HEK293 (cell line): ENCODE data around the gene TIMP2.
A peak's percentile ranks its signal among the peaks of the same experiment; 100 is the strongest.

Experiments used
- CTCF ChIA-PET: fragments of 350-600 bp; formaldehyde crosslinking; extraction: SDS; loops from one replicate; lab custom pipeline; 2021; ENCODE audit warnings: antibody characterized with exemption; lab: Yijun Ruan, JAX
- POLR2A ChIA-PET: fragments of 300-600 bp; formaldehyde crosslinking; extraction: SDS; loops from one replicate; lab custom pipeline; 2020; ENCODE audit warnings: antibody characterized with exemption, inconsistent platforms; lab: Yijun Ruan, JAX
- H3K27ac ChIP-seq: fragments of 200-500 bp; sonication (Bioruptor generic); 2 replicates; pipeline ENCODE4 v1.5.1; 2014; ENCODE audit warnings: low read depth, low read length, control low read depth, inconsistent platforms; ENCODE audit errors: extremely low read depth
- H3K36me3 ChIP-seq, 2 experiments: fragments of 200-500 bp in 1 of 2; sonication (Bioruptor generic) in 1 of 2; 1 replicate in 1 of 2; 2 replicates in 1 of 2; pipeline ENCODE4 v1.5.1; 2014 to 2017; ENCODE audit warnings: inconsistent platforms in 2 of 2, low read length in 2 of 2; ENCODE audit not compliant: control insufficient read depth in 2 of 2, insufficient read depth in 1 of 2
- H3K4me1 ChIP-seq: fragments of 200-500 bp; sonication (Bioruptor generic); 2 replicates; pipeline ENCODE4 v1.5.1; 2014; ENCODE audit warnings: mild to moderate bottlenecking, low read length, inconsistent platforms; ENCODE audit not compliant: control insufficient read depth, insufficient read depth
- H3K4me3 ChIP-seq: 2 replicates; pipeline ENCODE4 v1.5.1; 2011; ENCODE audit warnings: low read depth, mild to moderate bottlenecking, control low read depth, low read length, moderate library complexity
- H3K9me3 ChIP-seq: fragments of 200-500 bp; sonication (Bioruptor generic); 2 replicates; pipeline ENCODE4 v1.5.1; 2014; ENCODE audit warnings: low read depth, low read length, inconsistent platforms; ENCODE audit not compliant: control insufficient read depth, insufficient read depth
- GLIS2 ChIP-seq: fragments of 450-650 bp; formaldehyde crosslinking; IDR thresholded peaks from 2 replicates; pipeline ENCODE4 v1.5.1; 2016; ENCODE audit warnings: missing biosample characterization, missing genetic modification characterization
- HIC1 ChIP-seq: fragments of 450-650 bp; formaldehyde crosslinking; IDR thresholded peaks from 2 replicates; pipeline ENCODE4 v1.5.1; 2016; ENCODE audit warnings: missing biosample characterization, missing genetic modification characterization
- KLF7 ChIP-seq: fragments of 450-650 bp; formaldehyde crosslinking; IDR thresholded peaks from 2 replicates; pipeline ENCODE4 v1.5.1; 2016; ENCODE audit warnings: missing biosample characterization, missing genetic modification characterization, borderline replicate concordance
- MEIS1 ChIP-seq: sonication (generic); formaldehyde crosslinking; IDR thresholded peaks from 2 replicates; pipeline ENCODE4 v1.8.1; 2022; ENCODE audit warnings: missing genetic modification reagents, mild to moderate bottlenecking, borderline replicate concordance
- SCRT2 ChIP-seq: fragments of 450-650 bp; formaldehyde crosslinking; IDR thresholded peaks from 2 replicates; pipeline ENCODE4 v1.5.1; 2016; ENCODE audit warnings: missing biosample characterization, missing genetic modification characterization
- WT1 ChIP-seq: fragments of 450-650 bp; formaldehyde crosslinking; IDR thresholded peaks from 2 replicates; pipeline ENCODE4 v1.5.1; 2016; ENCODE audit warnings: missing biosample characterization, missing genetic modification characterization
- ZBTB17 ChIP-seq: fragments of 450-650 bp; formaldehyde crosslinking; IDR thresholded peaks from 2 replicates; pipeline ENCODE4 v1.5.1; 2016; ENCODE audit warnings: missing biosample characterization, missing genetic modification characterization
- ZBTB21 ChIP-seq: fragments of 450-650 bp; formaldehyde crosslinking; IDR thresholded peaks from 2 replicates; pipeline ENCODE4 v1.5.1; 2017; ENCODE audit warnings: missing biosample characterization, missing genetic modification characterization
- ZBTB49 ChIP-seq: fragments of 450-650 bp; formaldehyde crosslinking; IDR thresholded peaks from 2 replicates; pipeline ENCODE4 v1.5.1; 2016; ENCODE audit warnings: missing biosample characterization, missing genetic modification characterization, low read depth
- ZFHX2 ChIP-seq: fragments of 450-650 bp; formaldehyde crosslinking; conservative IDR thresholded peaks from 2 replicates; pipeline ENCODE4 v1.5.1; 2016; ENCODE audit warnings: missing biosample characterization, missing genetic modification characterization
- ZIC2 ChIP-seq: fragments of 450-650 bp; formaldehyde crosslinking; IDR thresholded peaks from 2 replicates; pipeline ENCODE4 v1.5.1; 2016; ENCODE audit warnings: missing biosample characterization, missing genetic modification characterization
- ZNF121 ChIP-seq: fragments of 450-650 bp; formaldehyde crosslinking; IDR thresholded peaks from 2 replicates; pipeline ENCODE4 v1.5.1; 2016; ENCODE audit warnings: missing biosample characterization, missing genetic modification characterization
- ZNF146 ChIP-seq: fragments of 450-650 bp; formaldehyde crosslinking; IDR thresholded peaks from 2 replicates; pipeline ENCODE4 v1.5.1; 2016; ENCODE audit warnings: missing biosample characterization, missing genetic modification characterization
- ZNF157 ChIP-seq: fragments of 450-650 bp; formaldehyde crosslinking; IDR thresholded peaks from 2 replicates; pipeline ENCODE4 v1.5.1; 2016; ENCODE audit warnings: missing biosample characterization, missing genetic modification characterization
- ZNF184 ChIP-seq: fragments of 450-650 bp; IDR thresholded peaks from 2 replicates; pipeline ENCODE4 v1.5.1; 2018; ENCODE audit warnings: missing biosample characterization, mild to moderate bottlenecking, missing genetic modification characterization
- ZNF24 ChIP-seq: fragments of 450-650 bp; formaldehyde crosslinking; IDR thresholded peaks from 2 replicates; pipeline ENCODE4 v1.5.1; 2016; ENCODE audit warnings: missing biosample characterization, missing genetic modification characterization
- ZNF335 ChIP-seq: fragments of 450-650 bp; formaldehyde crosslinking; conservative IDR thresholded peaks from 2 replicates; pipeline ENCODE4 v1.5.1; 2016; ENCODE audit warnings: missing biosample characterization, missing genetic modification characterization
- ZNF366 ChIP-seq: fragments of 450-650 bp; formaldehyde crosslinking; conservative IDR thresholded peaks from 2 replicates; pipeline ENCODE4 v1.5.1; 2016; ENCODE audit warnings: missing biosample characterization, missing genetic modification characterization
- ZNF398 ChIP-seq: fragments of 450-650 bp; formaldehyde crosslinking; IDR thresholded peaks from 2 replicates; pipeline ENCODE4 v1.5.1; 2017; ENCODE audit warnings: missing biosample characterization, missing genetic modification characterization
- ZNF530 ChIP-seq: fragments of 450-650 bp; formaldehyde crosslinking; IDR thresholded peaks from 2 replicates; pipeline ENCODE4 v1.5.1; 2016; ENCODE audit warnings: low read depth, missing biosample characterization, missing genetic modification characterization
- ZNF626 ChIP-seq: fragments of 450-650 bp; sonication (Bioruptor Pico); formaldehyde crosslinking; IDR thresholded peaks from 2 replicates; pipeline ENCODE4 v1.5.1; 2018; ENCODE audit warnings: missing biosample characterization, missing genetic modification characterization, inconsistent platforms
- ZSCAN23 ChIP-seq: fragments of 450-650 bp; formaldehyde crosslinking; IDR thresholded peaks from 2 replicates; pipeline ENCODE4 v1.5.1; 2016; ENCODE audit warnings: missing biosample characterization, missing genetic modification characterization
- ZSCAN5A ChIP-seq: fragments of 450-650 bp; formaldehyde crosslinking; IDR thresholded peaks from 2 replicates; pipeline ENCODE4 v1.5.1; 2016; ENCODE audit warnings: missing biosample characterization, missing genetic modification characterization

TIMP2 gene

GRCh38 chr17:78865682-78866390 is 59.4 kb downstream of the TIMP2 start (continued):
- TF ChIP-seq ZIC2 (tag by site-specific recombination) (peak; percentile 22), MEIS1 (CRISPR knock-in tag) (no peak), ZBTB17 (0 out of 2 replicates have a peak, but pooled peaks have one; percentile 42), SCRT2 (tag by site-specific recombination) (peak; percentile 64)

GRCh38 chr17:78864117-78864516 is 61.1 kb downstream of the TIMP2 start:
- H3K27ac ChIP-seq: no peak overlapping the region
- peaks cover 2% of the 10 kb centered on the region; the same call in 1 of the 2 replicates for H3K4me1 ChIP-seq
- no peak overlapping the region for H3K4me3 ChIP-seq
- H3K36me3 ChIP-seq: peaks cover 1 to 7% of the 10 kb centered on the region in 2 experiments; a peak in 2 of 3 replicates
- no peaks in the 10 kb centered on the region for H3K9me3 ChIP-seq
- TF ChIP-seq ZNF398 (tag by site-specific recombination): peak; percentile 36
- TF ChIP-seq ZNF366 (tag by site-specific recombination): peak; percentile 94
- peak; percentile 70; the same call in 1 of the 2 replicates for TF ChIP-seq WT1 (tag by site-specific recombination)
- TF ChIP-seq ZNF121 (tag by site-specific recombination): peak; percentile 82
- TF ChIP-seq ZNF184 (tag by site-specific recombination): no peak
- no peak for TF ChIP-seq ZFHX2 (tag by site-specific recombination)
- no peak for TF ChIP-seq ZNF530 (tag by site-specific recombination)
- CTCF ChIA-PET: interaction anchor here (0.7 to 3.5 kb wide), 7 partner anchors 9 to 177 kb away, joined by 3 to 72 read pairs (median 7); no protein-coding TSS in a partner anchor
- POLR2A ChIA-PET: interaction anchor here (2.0 kb wide), 1 partner anchor 108 kb away, joined by 17 read pairs; no protein-coding TSS in a partner anchor

- ChIA-PET CTCF (interaction anchor here (1.9 to 2.6 kb wide), 2 partner anchors 9 to 109 kb away, joined by 5 to 21 read pairs; no protein-coding TSS in a partner anchor), POLR2A (interaction anchor here (0.5 kb wide), 1 partner anchor 100 kb away, joined by 4 read pairs; no protein-coding TSS in a partner anchor)
- peaks cover 2% of the 10 kb centered on the region; the same call in 1 of the 2 replicates for H3K4me1 ChIP-seq
- H3K27ac ChIP-seq: peak overlapping the region; percentile 10; the same call in 1 of the 2 replicates
- no peaks in the 10 kb centered on the region for H3K36me3 ChIP-seq
- H3K4me3 ChIP-seq: no peak overlapping the region
- H3K9me3 ChIP-seq: no peaks in the 10 kb centered on the region
- TF ChIP-seq ZNF146 (tag by site-specific recombination) (peak; percentile 100), ZNF24 (tag by site-specific recombination) (0 out of 2 replicates have a peak, but pooled peaks have one; percentile 24), ZNF335 (tag by site-specific recombination) (0 out of 2 replicates have a peak, but pooled peaks have one; percentile 40), ZBTB49 (tag by site-specific recombination) (no peak), ZNF626 (tag by site-specific recombination) (no peak), ZSCAN5A (tag by site-specific recombination) (no peak), ZSCAN23 (tag by site-specific recombination) (no peak), GLIS2 (peak; percentile 52; the same call in 1 of the 2 replicates), HIC1 (peak; percentile 59; the same call in 1 of the 2 replicates), KLF7 (tag by site-specific recombination) (no peak), ZNF157 (tag by site-specific recombination) (no peak), ZBTB21 (no peak)
Measured at GRCh38 chr17:78862073-78863023, 62.8 kb downstream of the TIMP2 start.
